ENCODE results near the gene PTPN14.
A peak's percentile ranks its signal among the peaks of the same experiment; 100 is the strongest.
"Not testable (repeated sequence)": the region's sequence is repeated elsewhere in the genome, so short reads cannot be mapped to it uniquely, and the experiment has no call there.

PTPN14 gene

DNA sequence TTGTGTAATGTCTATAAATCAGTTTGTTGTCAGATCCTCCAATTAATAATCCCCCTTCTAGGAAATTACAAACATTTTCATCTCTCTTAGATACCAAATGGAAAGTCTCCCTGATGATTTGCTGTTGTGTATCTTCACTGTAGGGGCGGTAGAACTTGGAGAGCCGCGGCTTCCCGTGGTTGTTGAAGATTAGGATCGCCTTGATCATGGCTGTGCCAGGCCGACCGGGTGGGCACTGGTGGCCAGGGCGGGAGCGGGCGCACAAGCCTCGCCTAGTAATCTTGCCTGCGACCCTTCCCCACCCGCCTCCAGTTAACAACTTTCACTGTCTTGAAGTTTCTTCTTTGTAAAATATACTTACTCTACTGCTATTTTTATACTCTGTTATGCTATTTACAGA lies 68.2 kb downstream of the PTPN14 start:
- not testable (repeated sequence) for H3K4me3 ChIP-seq (ENCODE audit: low read length); H3K9ac ChIP-seq (ENCODE audit: low read length); H2BK15ac ChIP-seq (replicated peaks; ENCODE audit: low read depth); H3K4me1 ChIP-seq (ENCODE audit: control insufficient read depth, low read depth, low read length); H4K8ac ChIP-seq (ENCODE audit: low read depth, low read length); H3K79me1 ChIP-seq (ENCODE audit: low read length); H2AK5ac ChIP-seq (ENCODE audit: low read length); H3K36me3 ChIP-seq (ENCODE audit: control insufficient read depth, insufficient read depth, low read length); H4K5ac ChIP-seq (ENCODE audit: low read length); H2BK120ac ChIP-seq (ENCODE audit: low read depth, low read length); DNase-seq; H3K23ac ChIP-seq (ENCODE audit: low read length); H3K4ac ChIP-seq (ENCODE audit: low read depth, low read length); H3K4me2 ChIP-seq (ENCODE audit: low read length); H3K56ac ChIP-seq (ENCODE audit: low read length); H3K27ac ChIP-seq (ENCODE audit: low read depth, low read length); H2BK5ac ChIP-seq (ENCODE audit: low read length); H3K18ac ChIP-seq (ENCODE audit: low read length); H3K27me3 ChIP-seq (ENCODE audit: insufficient read depth, low read length, poor library complexity)
- WGBS (ENCODE audit: extremely low coverage, insufficient coverage, low lambda C conversion rate), result no CpG with 5 or more reads among the region's 13 CpGs
- peaks cover 46% of the 10 kb centered on the region for H3K79me2 ChIP-seq (ENCODE audit: control insufficient read depth, insufficient read depth, low read length)

DNA sequence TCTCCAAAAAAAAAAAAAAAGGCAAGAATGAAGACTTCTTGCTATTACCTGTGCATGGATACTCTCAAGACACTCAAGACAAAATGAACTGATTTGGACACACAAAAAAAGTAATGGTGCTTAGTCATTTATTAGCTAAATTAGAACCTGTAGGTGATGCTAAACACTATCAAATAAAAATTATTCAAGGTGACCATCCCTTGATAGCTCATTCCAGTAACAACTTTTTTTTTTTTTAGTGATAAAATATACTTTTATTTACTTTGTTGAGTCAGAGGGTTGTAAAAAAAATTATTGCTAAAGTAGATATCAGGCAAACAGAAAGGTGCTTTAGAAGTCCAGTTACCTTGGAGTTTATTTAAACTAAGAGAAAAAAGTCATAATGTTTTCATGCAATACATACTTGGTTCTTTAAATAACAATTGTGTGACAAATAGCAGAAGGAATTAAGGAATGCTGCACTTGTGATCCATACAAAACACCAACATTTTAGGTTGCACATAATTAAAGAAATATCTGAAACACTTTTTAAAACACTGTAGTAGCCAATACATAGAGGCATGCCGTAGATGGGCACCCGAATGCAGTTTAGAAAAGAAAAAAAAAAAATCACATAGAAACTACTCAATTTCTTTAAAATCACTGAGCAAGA lies 69.3 kb downstream of the PTPN14 start:
- WGBS (ENCODE audit: extremely low coverage, insufficient coverage, low lambda C conversion rate), result no CpG with 5 or more reads among the region's 2 CpGs

GRCh38 chr1:214476986-214477870 lies 74.2 kb downstream of the PTPN14 start:
- H3K4ac ChIP-seq (ENCODE audit: low read depth, low read length), result no peak overlapping the region
- no peak overlapping the region for H3K4me3 ChIP-seq (ENCODE audit: low read length)
- H3K23ac ChIP-seq (ENCODE audit: low read length), result no peak overlapping the region
- no peaks in the 10 kb centered on the region for H3K27me3 ChIP-seq (ENCODE audit: insufficient read depth, low read length, poor library complexity)
- H2BK15ac ChIP-seq (replicated peaks; ENCODE audit: low read depth), result no peak overlapping the region
- no peaks in the 10 kb centered on the region for H3K36me3 ChIP-seq (ENCODE audit: control insufficient read depth, insufficient read depth, low read length)
- H2BK5ac ChIP-seq (ENCODE audit: low read length), result no peak overlapping the region
- H3K27ac ChIP-seq (ENCODE audit: low read depth, low read length), result peak overlapping the region; percentile 37
- peak overlapping the region; percentile 38 for H2BK120ac ChIP-seq (ENCODE audit: low read depth, low read length)
- peaks cover 14% of the 10 kb centered on the region for H3K79me1 ChIP-seq (ENCODE audit: low read length)
- no peak overlapping the region for H4K8ac ChIP-seq (ENCODE audit: low read depth, low read length)
- H3K18ac ChIP-seq (ENCODE audit: low read length), result peak overlapping the region; percentile 28
- no peak overlapping the region for H2AK5ac ChIP-seq (ENCODE audit: low read length)
- peaks cover 32% of the 10 kb centered on the region for H3K4me1 ChIP-seq (ENCODE audit: control insufficient read depth, low read depth, low read length)
- no peak for DNase-seq
- H3K79me2 ChIP-seq (ENCODE audit: control insufficient read depth, insufficient read depth, low read length), result peaks cover 59% of the 10 kb centered on the region
- no peak overlapping the region for H4K5ac ChIP-seq (ENCODE audit: low read length)
- no peak overlapping the region for H3K9ac ChIP-seq (ENCODE audit: low read length)
- no peak overlapping the region for H3K56ac ChIP-seq (ENCODE audit: low read length)
- no peak overlapping the region for H3K4me2 ChIP-seq (ENCODE audit: low read length)
- no CpG with 5 or more reads among the region's 7 CpGs for WGBS (ENCODE audit: extremely low coverage, insufficient coverage, low lambda C conversion rate)

More for the DNA sequence above, 69.3 kb downstream of the PTPN14 start:
- not testable (repeated sequence) for H4K5ac ChIP-seq (ENCODE audit: low read length); H2BK120ac ChIP-seq (ENCODE audit: low read depth, low read length); H3K4me2 ChIP-seq (ENCODE audit: low read length); H3K4ac ChIP-seq (ENCODE audit: low read depth, low read length); H3K56ac ChIP-seq (ENCODE audit: low read length); H3K79me1 ChIP-seq (ENCODE audit: low read length); H3K27me3 ChIP-seq (ENCODE audit: insufficient read depth, low read length, poor library complexity); H3K18ac ChIP-seq (ENCODE audit: low read length); H2BK15ac ChIP-seq (replicated peaks; ENCODE audit: low read depth); H3K4me3 ChIP-seq (ENCODE audit: low read length); H3K9ac ChIP-seq (ENCODE audit: low read length); H3K23ac ChIP-seq (ENCODE audit: low read length); H4K8ac ChIP-seq (ENCODE audit: low read depth, low read length); H3K27ac ChIP-seq (ENCODE audit: low read depth, low read length); H2AK5ac ChIP-seq (ENCODE audit: low read length); H3K4me1 ChIP-seq (ENCODE audit: control insufficient read depth, low read depth, low read length); H2BK5ac ChIP-seq (ENCODE audit: low read length); DNase-seq; H3K36me3 ChIP-seq (ENCODE audit: control insufficient read depth, insufficient read depth, low read length)
- peaks cover 46% of the 10 kb centered on the region for H3K79me2 ChIP-seq (ENCODE audit: control insufficient read depth, insufficient read depth, low read length)

GRCh38 chr1:214476229-214476985 lies 75.0 kb downstream of the PTPN14 start:
- Histone ChIP-seq H3K23ac (ENCODE audit: low read length) (no peak overlapping the region), H3K27me3 (ENCODE audit: insufficient read depth, low read length, poor library complexity) (no peaks in the 10 kb centered on the region), H3K4me1 (ENCODE audit: control insufficient read depth, low read depth, low read length) (peaks cover 35% of the 10 kb centered on the region), H2AK5ac (ENCODE audit: low read length) (no peak overlapping the region), H3K18ac (ENCODE audit: low read length) (no peak overlapping the region), H3K56ac (ENCODE audit: low read length) (peak overlapping the region; percentile 6), H3K9ac (ENCODE audit: low read length) (no peak overlapping the region), H3K27ac (ENCODE audit: low read depth, low read length) (peak overlapping the region; percentile 24), H3K4me2 (ENCODE audit: low read length) (no peak overlapping the region), H3K79me1 (ENCODE audit: low read length) (peaks cover 15% of the 10 kb centered on the region), H2BK5ac (ENCODE audit: low read length) (peak overlapping the region; percentile 33), H3K4ac (ENCODE audit: low read depth, low read length) (peak overlapping the region; percentile 38), H2BK15ac (replicated peaks; ENCODE audit: low read depth) (no peak overlapping the region), H3K79me2 (ENCODE audit: control insufficient read depth, insufficient read depth, low read length) (peaks cover 66% of the 10 kb centered on the region), H4K8ac (ENCODE audit: low read depth, low read length) (no peak overlapping the region), H4K5ac (ENCODE audit: low read length) (no peak overlapping the region), H3K4me3 (ENCODE audit: low read length) (no peak overlapping the region), H3K36me3 (ENCODE audit: control insufficient read depth, insufficient read depth, low read length) (no peaks in the 10 kb centered on the region), H2BK120ac (ENCODE audit: low read depth, low read length) (no peak overlapping the region)
- peak; percentile 71 for DNase-seq
- no CpG with 5 or more reads among the region's 10 CpGs for WGBS (ENCODE audit: extremely low coverage, insufficient coverage, low lambda C conversion rate)

DNA sequence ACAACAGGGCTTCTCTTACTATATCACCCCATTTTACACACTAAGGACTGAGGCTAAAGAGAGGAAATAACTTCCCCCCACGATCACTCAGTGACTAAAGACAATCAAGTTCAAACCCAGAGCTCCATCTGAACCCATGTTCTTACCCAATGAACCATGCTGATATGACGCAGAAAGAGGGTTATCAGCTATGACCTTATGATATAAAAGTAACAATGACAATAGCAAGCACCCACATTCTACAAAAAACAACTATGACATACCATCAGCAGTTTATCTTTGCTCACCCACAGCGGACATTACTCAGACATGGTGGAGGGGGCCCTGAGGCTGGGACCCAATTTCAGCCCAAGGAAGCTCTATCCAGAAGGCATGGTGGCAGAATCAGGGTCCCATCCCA lies 75.7 kb downstream of the PTPN14 start:
- no peak overlapping the region for H4K8ac ChIP-seq (ENCODE audit: low read depth, low read length)
- H3K4me2 ChIP-seq (ENCODE audit: low read length), result no peak overlapping the region
- no CpG with 5 or more reads among the region's 3 CpGs for WGBS (ENCODE audit: extremely low coverage, insufficient coverage, low lambda C conversion rate)
- H2AK5ac ChIP-seq (ENCODE audit: low read length), result no peak overlapping the region
- H3K79me1 ChIP-seq (ENCODE audit: low read length), result peaks cover 15% of the 10 kb centered on the region
- no peak overlapping the region for H3K4me3 ChIP-seq (ENCODE audit: low read length)
- no peaks in the 10 kb centered on the region for H3K27me3 ChIP-seq (ENCODE audit: insufficient read depth, low read length, poor library complexity)
- no peak overlapping the region for H4K5ac ChIP-seq (ENCODE audit: low read length)
- DNase-seq, result no peak
- H2BK120ac ChIP-seq (ENCODE audit: low read depth, low read length), result no peak overlapping the region
- H3K4ac ChIP-seq (ENCODE audit: low read depth, low read length), result no peak overlapping the region
- no peak overlapping the region for H3K18ac ChIP-seq (ENCODE audit: low read length)
- no peak overlapping the region for H3K23ac ChIP-seq (ENCODE audit: low read length)
- H2BK15ac ChIP-seq (replicated peaks; ENCODE audit: low read depth), result no peak overlapping the region
- no peak overlapping the region for H3K9ac ChIP-seq (ENCODE audit: low read length)
- H3K27ac ChIP-seq (ENCODE audit: low read depth, low read length), result peak overlapping the region; percentile 24
- H3K4me1 ChIP-seq (ENCODE audit: control insufficient read depth, low read depth, low read length), result peaks cover 35% of the 10 kb centered on the region
- peaks cover 69% of the 10 kb centered on the region for H3K79me2 ChIP-seq (ENCODE audit: control insufficient read depth, insufficient read depth, low read length)
- no peak overlapping the region for H2BK5ac ChIP-seq (ENCODE audit: low read length)
- no peaks in the 10 kb centered on the region for H3K36me3 ChIP-seq (ENCODE audit: control insufficient read depth, insufficient read depth, low read length)
- peak overlapping the region; percentile 10 for H3K56ac ChIP-seq (ENCODE audit: low read length)
